Astrocyte (in vitro differentiated cells and primary cell): ENCODE measurements around the gene GPATCH2.

Experiments used
- CTCF ChIP-seq: IDR thresholded peaks from 2 replicates; pipeline ENCODE4 v1.5.1; 2011; ENCODE audit warnings: low read depth, mild to moderate bottlenecking, inconsistent platforms, low read length, moderate library complexity; ENCODE audit not compliant: insufficient read depth
- EZH2 ChIP-seq: IDR thresholded peaks from 2 replicates; pipeline ENCODE4 v1.6.1; 2012; ENCODE audit warnings: mild to moderate bottlenecking, low read length, inconsistent platforms; ENCODE audit not compliant: insufficient read depth

GRCh38 chr1:217617126-217617525 lies 13.8 kb downstream of the GPATCH2 start:
- TF ChIP-seq CTCF (no peak), EZH2 (no peak)
